ENCODE data around the gene DLG2.

- TF ChIP-seq CTCF (IDR thresholded peaks at IDR 0.05; ENCODE audit: insufficient read depth, low read length): no peak
- no peak for TF ChIP-seq REST (IDR thresholded peaks at IDR 0.05; ENCODE audit: insufficient replicate concordance, low read depth)
Observed at GRCh38 chr11:85027346-85027745, 599.8 kb downstream of the DLG2 start.
